ENCODE measurements around the gene ATRNL1. TPM values are rescaled to one million over a fixed set of nuclear protein-coding genes. Genes with fewer than 3 reads are reported as not detected.

The ATRNL1 gene
- total and polyA plus RNA-seq, 2 experiments from 2014 or later, result 4.8 to 29.7 TPM

GRCh38 chr10:115095758-115096157 lies 2.6 kb downstream of the ATRNL1 start:
- Mint-ChIP-seq H3K4me3 (peak overlapping the region; percentile 36; the same call in 2 of the 3 replicates), H3K27me3 (ENCODE audit: insufficient read depth, low read depth, poor library complexity) (peaks cover 15% of the 10 kb centered on the region), H3K4me1 (peaks cover 35% of the 10 kb centered on the region), H3K9me3 (peaks cover 3% of the 10 kb centered on the region; the same call in 1 of the 3 replicates), H3K36me3 (ENCODE audit: low read depth) (no peaks in the 10 kb centered on the region; the same call in 2 of the 3 replicates), H3K27ac (no peak overlapping the region)
- Histone ChIP-seq H3K4me2 (peak overlapping the region; percentile 57; the same call in 1 of the 2 replicates), H3K27ac (ENCODE audit: low read depth) (no peak overlapping the region), H3K9me2 (ENCODE audit: insufficient read depth) (no peaks in the 10 kb centered on the region), H3K27me3 (ENCODE audit: insufficient read depth) (peaks cover 25% of the 10 kb centered on the region), H4K20me1 (replicated peaks; ENCODE audit: insufficient read depth) (no peaks in the 10 kb centered on the region; the same call in 1 of the 2 replicates), H3K36me3 (ENCODE audit: insufficient read depth) (no peaks in the 10 kb centered on the region), H3K4me1 (ENCODE audit: insufficient read depth) (peaks cover 39% of the 10 kb centered on the region), H3K79me2 (replicated peaks; ENCODE audit: insufficient read depth) (peaks cover 51% of the 10 kb centered on the region), H3F3A (replicated peaks; ENCODE audit: low read depth) (no peaks in the 10 kb centered on the region), H3K4me3 (no peak overlapping the region), H2AFZ (no peak overlapping the region)
- ATAC-seq (no peak), DNase-seq (ENCODE audit: low spot score) (no peak)
- TF ChIP-seq STAT1 (IDR thresholded peaks at IDR 0.05; ENCODE audit: unreplicated experiment) (no peak), NANOG (IDR thresholded peaks at IDR 0.05; ENCODE audit: borderline replicate concordance) (no peak), CTCF (conservative IDR thresholded peaks at IDR 0.05; ENCODE audit: low read depth in 2 of 2) (no peak), JUNB (IDR thresholded peaks at IDR 0.05; ENCODE audit: unreplicated experiment) (no peak), EZH2 (IDR thresholded peaks at IDR 0.05; ENCODE audit: low read depth, unreplicated experiment) (no peak), EZH2phosphoT487 (IDR thresholded peaks at IDR 0.05; ENCODE audit: unreplicated experiment) (no peak)

GRCh38 chr10:115103700-115104099 lies 10.5 kb downstream of the ATRNL1 start:
- Histone ChIP-seq H3K79me2 (replicated peaks; ENCODE audit: insufficient read depth) (peaks cover 63% of the 10 kb centered on the region), H3K27me3 (ENCODE audit: insufficient read depth) (no peaks in the 10 kb centered on the region), H3K4me2 (no peak overlapping the region), H3K27ac (ENCODE audit: low read depth) (no peak overlapping the region), H3K4me3 (no peak overlapping the region), H3K4me1 (ENCODE audit: insufficient read depth) (no peaks in the 10 kb centered on the region), H3K36me3 (ENCODE audit: insufficient read depth) (peaks cover 17% of the 10 kb centered on the region), H3F3A (replicated peaks; ENCODE audit: low read depth) (no peaks in the 10 kb centered on the region), H2AFZ (no peak overlapping the region), H3K9me2 (ENCODE audit: insufficient read depth) (no peaks in the 10 kb centered on the region), H4K20me1 (replicated peaks; ENCODE audit: insufficient read depth) (no peaks in the 10 kb centered on the region)
- H3K27me3 Mint-ChIP-seq (ENCODE audit: insufficient read depth, low read depth, poor library complexity), result no peaks in the 10 kb centered on the region
- no peak overlapping the region for H3K4me3 Mint-ChIP-seq
- ATAC-seq, result no peak
- H3K36me3 Mint-ChIP-seq (ENCODE audit: low read depth), result peaks cover 55% of the 10 kb centered on the region
- no peaks in the 10 kb centered on the region for H3K4me1 Mint-ChIP-seq
- DNase-seq (ENCODE audit: low spot score), result no peak
- H3K9me3 Mint-ChIP-seq, result peaks cover 57% of the 10 kb centered on the region
- H3K27ac Mint-ChIP-seq, result no peak overlapping the region
- TF ChIP-seq JUNB (IDR thresholded peaks at IDR 0.05; ENCODE audit: unreplicated experiment) (no peak), ZNF462 (CRISPR knock-in tag; IDR thresholded peaks at IDR 0.05) (no peak), ZNF331 (CRISPR knock-in tag; IDR thresholded peaks at IDR 0.05; ENCODE audit: low read depth) (no peak), CREB1 (CRISPR knock-in tag; IDR thresholded peaks at IDR 0.05; ENCODE audit: low read depth) (no peak), ZNF114 (CRISPR knock-in tag; IDR thresholded peaks at IDR 0.05) (no peak), EZH2phosphoT487 (IDR thresholded peaks at IDR 0.05; ENCODE audit: unreplicated experiment) (no peak), EZH2 (IDR thresholded peaks at IDR 0.05; ENCODE audit: low read depth, unreplicated experiment) (no peak), NANOG (IDR thresholded peaks at IDR 0.05; ENCODE audit: borderline replicate concordance) (no peak)

Data from GM23338 (cell line).